Endothelial cell of umbilical vein (primary cell): ENCODE data around the gene ZDHHC23. TPM values are rescaled to one million over a fixed set of nuclear protein-coding genes. Genes with fewer than 3 reads are reported as not detected.

Experiments
- BruUV-seq: library from RNA; stranded (reverse); fragments of 400-500 nt; replicated peaks from 2 replicates; lab custom pipeline; 2021; lab: Mats Ljungman, UMichigan
- CTCF ChIA-PET: fragments of 300-600, 350-600 bp; sonication (Branson Sonifier 250); formaldehyde crosslinking; loops from one replicate; lab custom pipeline; 2021; ENCODE audit warnings: antibody characterized with exemption, inconsistent platforms; lab: Charles Lee
- POLR2A ChIA-PET: fragments of 300-600, 350-600 bp; sonication (Branson Sonifier 250); formaldehyde crosslinking; loops from one replicate; lab custom pipeline; 2021; ENCODE audit warnings: antibody characterized with exemption, inconsistent platforms; lab: Charles Lee
- DNase-seq: peaks from one replicate; pipeline ENCODE4 v3.0.0-alpha.2; 2011; ENCODE audit warnings: low read depth, low spot score
- FAIRE-seq: peaks from 2 replicates; lab custom pipeline; 2011; peaks lifted over from hg19 to GRCh38; lab: Jason Lieb, UNC
- H2AFZ ChIP-seq: 2 replicates; pipeline ENCODE4 v1.6.0; 2012; ENCODE audit warnings: low read depth, low read length, control low read depth, inconsistent platforms
- H3K27ac ChIP-seq: 2 replicates; pipeline ENCODE4 v1.5.1; 2011; ENCODE audit warnings: low read depth, mild to moderate bottlenecking, control low read depth, low read length, moderate library complexity; ENCODE audit not compliant: insufficient read depth
- H3K27me3 ChIP-seq, 2 experiments: 2 replicates each; pipeline versions ENCODE4 v1.6.0 to v1.6.1; 2011; ENCODE audit warnings: low read length in 2 of 2, mixed read lengths in 1 of 2; ENCODE audit not compliant: control insufficient read depth in 2 of 2, insufficient read depth in 2 of 2
- H3K36me3 ChIP-seq, 2 experiments: 2 replicates in 1 of 2; 3 replicates in 1 of 2; pipeline ENCODE4 v1.5.1; 2011; ENCODE audit warnings: low read length in 2 of 2, mild to moderate bottlenecking in 1 of 2, moderate library complexity in 1 of 2; ENCODE audit not compliant: control insufficient read depth in 2 of 2, insufficient read depth in 2 of 2; ENCODE audit errors: extremely low read depth in 1 of 2
- H3K4me1 ChIP-seq: 3 replicates; pipeline ENCODE4 v1.5.1; 2011; ENCODE audit warnings: mild to moderate bottlenecking, low read length; ENCODE audit not compliant: control insufficient read depth, insufficient read depth; ENCODE audit errors: extremely low read depth
- H3K4me2 ChIP-seq: 2 replicates; pipeline ENCODE4 v1.6.1; 2011; ENCODE audit warnings: low read length, control low read depth, mixed read lengths; ENCODE audit not compliant: insufficient read depth
- H3K4me3 ChIP-seq, 3 experiments: fragments of 200-600 bp in 1 of 3; sonication (generic), shearing (Covaris generic) in 1 of 3; replicated peaks in 1 of 3; 2 replicates each; pipeline ENCODE4 v1.5.1; 2011 to 2016; ENCODE audit warnings: control low read depth in 3 of 3, low read length in 3 of 3, mild to moderate bottlenecking in 2 of 3, inconsistent platforms in 1 of 3, low read depth in 1 of 3, moderate library complexity in 1 of 3; ENCODE audit not compliant: insufficient read depth in 1 of 3
- H3K79me2 ChIP-seq: 2 replicates; pipeline ENCODE4 v1.6.0; 2012; ENCODE audit warnings: low read length, inconsistent platforms; ENCODE audit not compliant: control insufficient read depth, insufficient read depth
- H3K9ac ChIP-seq: replicated peaks from 2 replicates; pipeline ENCODE3; 2011; ENCODE audit warnings: low read length, control low read depth; ENCODE audit not compliant: insufficient read depth; ENCODE audit errors: extremely low read depth
- H3K9me1 ChIP-seq: replicated peaks from 3 replicates; pipeline ENCODE4 v1.6.0; 2011; ENCODE audit warnings: mild to moderate bottlenecking, low read length; ENCODE audit not compliant: control insufficient read depth, insufficient read depth; ENCODE audit errors: extremely low read depth
- H3K9me3 ChIP-seq: replicated peaks from 2 replicates; pipeline ENCODE4 v1.5.1; 2012; ENCODE audit warnings: low read length, inconsistent platforms; ENCODE audit not compliant: control insufficient read depth, insufficient read depth
- H4K20me1 ChIP-seq: replicated peaks from 2 replicates; pipeline ENCODE3; 2011; ENCODE audit warnings: mild to moderate bottlenecking, low read length; ENCODE audit not compliant: control insufficient read depth, insufficient read depth; ENCODE audit errors: extremely low read depth
- CTCF ChIP-seq, 2 donors: IDR thresholded peaks; 1 replicate in 1 of 2; 2 replicates in 1 of 2; pipeline ENCODE4 v1.5.1; 2011; ENCODE audit warnings: low read length in 2 of 2, mild to moderate bottlenecking in 2 of 2, moderate library complexity in 2 of 2, control low read depth in 1 of 2, inconsistent platforms in 1 of 2, low read depth in 1 of 2; ENCODE audit not compliant: insufficient read depth in 1 of 2; ENCODE audit errors: extremely low read depth in 1 of 2
- EZH2 ChIP-seq: IDR thresholded peaks from 2 replicates; pipeline ENCODE4 v1.6.1; 2012; ENCODE audit warnings: borderline replicate concordance, low read depth, mild to moderate bottlenecking, moderate library complexity, low read length, inconsistent platforms; ENCODE audit not compliant: severe bottlenecking
- FOS ChIP-seq: IDR thresholded peaks from 2 replicates; pipeline ENCODE4 v1.6.1; 2011; ENCODE audit warnings: mild to moderate bottlenecking, low read length, moderate library complexity, borderline replicate concordance; ENCODE audit not compliant: insufficient read depth
- GATA2 ChIP-seq: IDR thresholded peaks from 2 replicates; pipeline ENCODE4 v1.7.0; 2011; ENCODE audit warnings: low read depth, mild to moderate bottlenecking, moderate library complexity, mixed read lengths, low read length; ENCODE audit not compliant: insufficient read length, insufficient read depth
- JUN ChIP-seq: IDR thresholded peaks from 2 replicates; pipeline ENCODE4 v1.6.1; 2011; ENCODE audit warnings: borderline replicate concordance, low read depth; ENCODE audit not compliant: insufficient read length, insufficient read depth
- MAX ChIP-seq: IDR thresholded peaks from 2 replicates; pipeline ENCODE4 v1.6.1; 2011; ENCODE audit not compliant: insufficient read depth, insufficient read length
- MYC ChIP-seq: IDR thresholded peaks from one replicate; pipeline ENCODE4 v1.6.1; 2011; ENCODE audit warnings: mild to moderate bottlenecking, low read depth, low read length
- POLR2A ChIP-seq: IDR thresholded peaks from 2 replicates; pipeline ENCODE4 v1.6.1; 2012; ENCODE audit warnings: low read depth, mild to moderate bottlenecking, control low read depth, low read length
- POLR2AphosphoS5 ChIP-seq: IDR thresholded peaks from 2 replicates; pipeline ENCODE4 v1.6.1; 2012; ENCODE audit warnings: low read depth, mild to moderate bottlenecking, control low read depth, low read length, moderate library complexity; ENCODE audit not compliant: insufficient read depth
- dilution Hi-C: fragments of 300-500 bp; cut with MboI; formaldehyde crosslinking; loops from one replicate; pipeline ENCODE4 v1.15.0; 2019; ENCODE audit warnings: low sequenced_read_pairs; ENCODE audit not compliant: extremely low pct_ligation_motif_present
- intact Hi-C: fragments of 100-400 bp; cut with micrococcal nuclease; formaldehyde crosslinking; loops from one replicate; pipeline ENCODE4 v1.10.0; 2022
- polyA plus RNA-seq, 4 experiments: library from polyadenylated mRNA; depleted of rRNA in 3 of 4; stranded (reverse) in 3 of 4; unstranded in 1 of 4; fragments of >200 nt; gene quantifications; 2 replicates each; pipeline versions ENCODE4 v1.2.1 to v1.2.3, GENCODE V29; 2011 to 2012; ENCODE audit warnings: missing spikeins in 1 of 4
- total RNA-seq: library from RNA; stranded (reverse); gene quantifications from 2 replicates; pipeline ENCODE4 v1.2.3, GENCODE V29; 2021

Gene ZDHHC23
- total and polyA plus RNA-seq, 2 donors (not counting 3 experiments of a cell fraction or from before 2014, with no cell fraction given): 0.99 to 3.2 TPM

GRCh38 chr3:113908133-113908532 lies 39.7 kb upstream of the ZDHHC23 start:
- POLR2A ChIA-PET: no interaction called here
- dilution Hi-C loops: no loop called here

More at GRCh38 chr3:113908133-113908532, 39.7 kb upstream of the ZDHHC23 start:
- CTCF ChIA-PET: interaction anchor here (1.5 kb wide), 1 partner anchor 63 kb away, joined by 5 read pairs; no protein-coding TSS in a partner anchor
- FAIRE-seq (no peak), DNase-seq (no peak)
- no peaks in the 10 kb centered on the region for H3K9me1 ChIP-seq
- no peak overlapping the region for H2AFZ ChIP-seq
- no peak for TF ChIP-seq POLR2A
- no peak for TF ChIP-seq MAX
- no peak for TF ChIP-seq JUN
- no peak for TF ChIP-seq MYC
- TF ChIP-seq POLR2AphosphoS5: no peak
- no peak for TF ChIP-seq CTCF (IDR thresholded peaks at IDR 0.05; ENCODE audit: extremely low read depth in 1 of 2, insufficient read depth in 1 of 2, low read depth in 1 of 2, low read length in 2 of 2)
- no peak for TF ChIP-seq EZH2
- TF ChIP-seq FOS: no peak
- no peak for TF ChIP-seq GATA2
- no TSS peak for BruUV-seq
- no peaks in the 10 kb centered on the region for H3K36me3 ChIP-seq
- H3K79me2 ChIP-seq: no peaks in the 10 kb centered on the region
- no peaks in the 10 kb centered on the region for H4K20me1 ChIP-seq
- H3K4me1 ChIP-seq: no peaks in the 10 kb centered on the region
- H3K4me2 ChIP-seq: no peak overlapping the region
- no peak overlapping the region for H3K9ac ChIP-seq
- no peak overlapping the region for H3K4me3 ChIP-seq
- intact Hi-C loops: no loop called here
- H3K9me3 ChIP-seq: no peaks in the 10 kb centered on the region
- H3K27ac ChIP-seq: no peak overlapping the region
- no peaks in the 10 kb centered on the region for H3K27me3 ChIP-seq
